Subcutaneous abdominal adipose tissue (tissue), 5 donors: Measurements from ENCODE around the gene PCDHA3.
"Not testable (repeated sequence)": the region's sequence is repeated elsewhere in the genome, so short reads cannot be mapped to it uniquely, and the experiment has no call there.

Experiments
- H3K27ac ChIP-seq: one replicate; pipeline ENCODE4 v1.7.0; 2013; ENCODE audit warnings: low read depth, mild to moderate bottlenecking, inconsistent platforms, low read length, moderate library complexity
- H3K27me3 ChIP-seq, 5 donors: one replicate each; pipeline ENCODE4 v1.7.0; 2013; ENCODE audit warnings: low read length in 5 of 5, inconsistent platforms in 1 of 5; ENCODE audit not compliant: control insufficient read depth in 5 of 5, insufficient read depth in 4 of 5
- H3K36me3 ChIP-seq, 5 donors: one replicate each; pipeline ENCODE4 v1.7.0; 2013; ENCODE audit warnings: low read length in 5 of 5; ENCODE audit not compliant: control insufficient read depth in 5 of 5, insufficient read depth in 5 of 5
- H3K4me1 ChIP-seq, 5 donors: one replicate each; pipeline ENCODE4 v1.7.0; 2013; ENCODE audit warnings: low read length in 5 of 5, mild to moderate bottlenecking in 3 of 5, moderate library complexity in 1 of 5; ENCODE audit not compliant: control insufficient read depth in 5 of 5, insufficient read depth in 5 of 5
- H3K4me3 ChIP-seq, 5 donors: one replicate each; pipeline ENCODE4 v1.7.0; 2013; ENCODE audit warnings: low read length in 5 of 5, low read depth in 1 of 5
- H3K9ac ChIP-seq, 5 donors: one replicate each; pipeline ENCODE4 v1.7.0; 2013; ENCODE audit warnings: low read length in 5 of 5, mild to moderate bottlenecking in 4 of 5, moderate library complexity in 3 of 5
- H3K9me3 ChIP-seq, 5 donors: one replicate each; pipeline ENCODE4 v1.7.0; 2013; ENCODE audit warnings: low read length in 5 of 5; ENCODE audit not compliant: control insufficient read depth in 5 of 5
- donor health status: healthy.
- donor health status: healthy.
- donor health status: healthy.
- donor health status: healthy.
- donor health status: healthy.

The PCDHA3 gene

GRCh38 chr5:140808889-140809291 lies 8.0 kb downstream of the PCDHA3 start:
- H3K9me3 ChIP-seq = peaks cover 2 to 36% (median 21%) of the 10 kb centered on the region in 5 donors
- peaks cover 0 to 7% (median 0%) of the 10 kb centered on the region in 5 donors for H3K27me3 ChIP-seq
- no peak overlapping the region for H3K9ac ChIP-seq
- H3K27ac ChIP-seq = no peak overlapping the region
- peak overlapping the region in 1 of 5 donors; percentile 22 for H3K4me3 ChIP-seq
- H3K4me1 ChIP-seq = no peaks in the 10 kb centered on the region
- H3K36me3 ChIP-seq = no peaks in the 10 kb centered on the region

- no peaks in the 10 kb centered on the region for H3K4me1 ChIP-seq
- no peak within 1 kb of the TSS for H3K27ac ChIP-seq
- H3K36me3 ChIP-seq = no peaks in the 10 kb centered on the region
- H3K9me3 ChIP-seq = peaks cover 5 to 19% (median 15%) of the 10 kb centered on the region in 5 donors
- peak within 1 kb of the TSS in 3 of 5 donors; percentile 22 to 45 (median 29) for H3K4me3 ChIP-seq
- no peak within 1 kb of the TSS for H3K9ac ChIP-seq
- H3K27me3 ChIP-seq = peaks cover 0 to 10% (median 0%) of the 10 kb centered on the region in 5 donors
These were observed 20.8 kb downstream of the PCDHA3 start, which contains the start of gene PCDHA5 for GRCh38 chr5:140821375-140822280. Gene PCDHA5, plus strand, starts transcription at chr5:140821613.

GRCh38 chr5:140822281-140822629 lies 21.4 kb downstream of the PCDHA3 start:
- no peak overlapping the region for H3K9ac ChIP-seq
- peaks cover 5 to 15% (median 12%) of the 10 kb centered on the region in 5 donors for H3K9me3 ChIP-seq
- H3K36me3 ChIP-seq = no peaks in the 10 kb centered on the region
- H3K27me3 ChIP-seq = peaks cover 0 to 10% (median 0%) of the 10 kb centered on the region in 5 donors
- H3K27ac ChIP-seq = no peak overlapping the region
- no peaks in the 10 kb centered on the region for H3K4me1 ChIP-seq
- H3K4me3 ChIP-seq = peak overlapping the region in 1 of 5 donors; percentile 45

GRCh38 chr5:140822969-140823368 lies 22.1 kb downstream of the PCDHA3 start:
- not testable (repeated sequence) for H3K4me3 ChIP-seq, H3K9ac ChIP-seq, H3K4me1 ChIP-seq, H3K36me3 ChIP-seq, H3K27ac ChIP-seq
- Histone ChIP-seq H3K27me3 (peaks cover 0 to 10% (median 0%) of the 10 kb centered on the region in 5 donors), H3K9me3 (peaks cover 1 to 19% (median 12%) of the 10 kb centered on the region in 5 donors)

- H3K9ac ChIP-seq = no peak overlapping the region
- H3K4me3 ChIP-seq = no peak overlapping the region
- no peaks in the 10 kb centered on the region for H3K4me1 ChIP-seq
- H3K27me3 ChIP-seq = peaks cover 0 to 10% (median 0%) of the 10 kb centered on the region in 5 donors
- H3K9me3 ChIP-seq = peaks cover 0 to 22% (median 14%) of the 10 kb centered on the region in 5 donors
- no peak overlapping the region for H3K27ac ChIP-seq
- H3K36me3 ChIP-seq = no peaks in the 10 kb centered on the region
These were observed 22.6 kb downstream of the PCDHA3 start for GRCh38 chr5:140823475-140823874.

GRCh38 chr5:140827704-140828361 lies 27.0 kb downstream of the PCDHA3 start, which contains the start of gene PCDHA6:
Gene PCDHA6, plus strand, starts transcription at chr5:140827960. Its CDS starts 132 bp downstream, at chr5:140828092.
- H3K36me3 ChIP-seq = no peaks in the 10 kb centered on the region
- H3K27me3 ChIP-seq = peaks cover 0 to 19% (median 3%) of the 10 kb centered on the region in 5 donors
- no peak within 1 kb of the TSS for H3K27ac ChIP-seq
- no peak within 1 kb of the TSS for H3K9ac ChIP-seq
- peaks cover 2 to 35% (median 22%) of the 10 kb centered on the region in 5 donors for H3K9me3 ChIP-seq
- peak within 1 kb of the TSS in 4 of 5 donors; percentile 5 to 48 (median 39) for H3K4me3 ChIP-seq
- no peaks in the 10 kb centered on the region for H3K4me1 ChIP-seq

GRCh38 chr5:140828362-140828737 lies 27.5 kb downstream of the PCDHA3 start:
- Histone ChIP-seq H3K27ac (no peak overlapping the region), H3K36me3 (no peaks in the 10 kb centered on the region), H3K4me3 (peak overlapping the region in 3 of 5 donors; percentile 5 to 48 (median 34)), H3K9ac (no peak overlapping the region), H3K9me3 (peaks cover 2 to 29% (median 19%) of the 10 kb centered on the region in 5 donors), H3K27me3 (peaks cover 0 to 20% (median 3%) of the 10 kb centered on the region in 5 donors), H3K4me1 (no peaks in the 10 kb centered on the region)

GRCh38 chr5:140829511-140830501 lies 28.9 kb downstream of the PCDHA3 start:
- Histone ChIP-seq H3K4me3 (peak overlapping the region in 1 of 5 donors; percentile 22), H3K9me3 (peaks cover 2 to 26% (median 14%) of the 10 kb centered on the region in 5 donors), H3K27me3 (peaks cover 0 to 14% (median 2%) of the 10 kb centered on the region in 5 donors)
- H3K36me3 ChIP-seq, H3K4me1 ChIP-seq, H3K9ac ChIP-seq, H3K27ac ChIP-seq: not testable (repeated sequence)

GRCh38 chr5:140833993-140834392 lies 33.1 kb downstream of the PCDHA3 start, which contains the start of gene PCDHA7:
Gene PCDHA7, plus strand, starts transcription at chr5:140834269. Its CDS starts 115 bp downstream, at chr5:140834384.
- no peak within 1 kb of the TSS for H3K27ac ChIP-seq
- H3K4me1 ChIP-seq = no peaks in the 10 kb centered on the region
- H3K9ac ChIP-seq = no peak within 1 kb of the TSS
- peaks cover 2 to 25% (median 7%) of the 10 kb centered on the region in 5 donors for H3K27me3 ChIP-seq
- peaks cover 2 to 28% (median 23%) of the 10 kb centered on the region in 5 donors for H3K9me3 ChIP-seq
- H3K4me3 ChIP-seq = peak within 1 kb of the TSS; percentile 4 to 54 (median 34)
- no peaks in the 10 kb centered on the region for H3K36me3 ChIP-seq
